ENCODE data around the gene GMEB2. TPM values are rescaled to one million over a fixed set of nuclear protein-coding genes. Genes with fewer than 3 reads are reported as not detected.
"Not testable (repeated sequence)": the region's sequence is repeated elsewhere in the genome, so short reads cannot be mapped to it uniquely, and the experiment has no call there.

Gene GMEB2
- total RNA-seq, 1 experiment from 2014 or later, result 15.0 TPM

- DNase-seq (ENCODE audit: low spot score), result no peak
These were observed 13.2 kb upstream of the GMEB2 start for GRCh38 chr20:63640086-63640485.

- no peak for DNase-seq (ENCODE audit: low spot score)
These were observed 12.4 kb upstream of the GMEB2 start for GRCh38 chr20:63639093-63639975.

- no peak for DNase-seq (ENCODE audit: low spot score)
These were observed 10.1 kb upstream of the GMEB2 start for GRCh38 chr20:63636752-63637628.

- no peak for DNase-seq (ENCODE audit: low spot score)
These were observed 8.7 kb upstream of the GMEB2 start for GRCh38 chr20:63635431-63636141.

GRCh38 chr20:63633732-63634131, 6.8 kb upstream of the GMEB2 start:
- DNase-seq (ENCODE audit: low spot score), result no peak

- not testable (repeated sequence) for DNase-seq (ENCODE audit: low spot score)
These were observed 4.5 kb upstream of the GMEB2 start for GRCh38 chr20:63631426-63631825.

- DNase-seq (ENCODE audit: low spot score), result not testable (repeated sequence)
These were observed 4.1 kb upstream of the GMEB2 start for GRCh38 chr20:63630956-63631355.

GRCh38 chr20:63628246-63628975, 1.5 kb upstream of the GMEB2 start:
- DNase-seq (ENCODE audit: low spot score), result peak; percentile 50

- no peak for DNase-seq (ENCODE audit: low spot score)
These were observed 897 bp upstream of the GMEB2 start for GRCh38 chr20:63627751-63628245.

GRCh38 chr20:63627129-63627750, 339 bp upstream of the GMEB2 start:
- peak; percentile 88 for DNase-seq (ENCODE audit: low spot score)

- no peak for DNase-seq (ENCODE audit: low spot score)
These were observed 1.0 kb downstream of the GMEB2 start for GRCh38 chr20:63625771-63626423.

- DNase-seq (ENCODE audit: low spot score), result no peak
These were observed 2.4 kb downstream of the GMEB2 start for GRCh38 chr20:63624486-63624885.

- no peak for DNase-seq (ENCODE audit: low spot score)
These were observed 4.2 kb downstream of the GMEB2 start for GRCh38 chr20:63622732-63623131.

GRCh38 chr20:63622096-63622495, 4.8 kb downstream of the GMEB2 start:
- no peak for DNase-seq (ENCODE audit: low spot score)

- DNase-seq (ENCODE audit: low spot score), result no peak
These were observed 5.9 kb downstream of the GMEB2 start for GRCh38 chr20:63620991-63621390.

GRCh38 chr20:63619505-63619904, 7.4 kb downstream of the GMEB2 start:
- no peak for DNase-seq (ENCODE audit: low spot score)

GRCh38 chr20:63619086-63619485, 7.8 kb downstream of the GMEB2 start:
- DNase-seq (ENCODE audit: low spot score), result no peak

- no peak for DNase-seq (ENCODE audit: low spot score)
These were observed 8.5 kb downstream of the GMEB2 start for GRCh38 chr20:63618291-63618980.

GRCh38 chr20:63617876-63618265, 9.0 kb downstream of the GMEB2 start:
- DNase-seq (ENCODE audit: low spot score), result no peak

Measured in A172 (cell line).